Measurements from ENCODE around the gene COL18A1. TPM values are rescaled to one million over a fixed set of nuclear protein-coding genes. Genes with fewer than 3 reads are reported as not detected.

The COL18A1 gene
- total and polyA plus RNA-seq, 2 of the 8 experiments (the other 6 are each of a cell fraction or from before 2014, with no cell fraction given): 145 to 201 TPM

DNA sequence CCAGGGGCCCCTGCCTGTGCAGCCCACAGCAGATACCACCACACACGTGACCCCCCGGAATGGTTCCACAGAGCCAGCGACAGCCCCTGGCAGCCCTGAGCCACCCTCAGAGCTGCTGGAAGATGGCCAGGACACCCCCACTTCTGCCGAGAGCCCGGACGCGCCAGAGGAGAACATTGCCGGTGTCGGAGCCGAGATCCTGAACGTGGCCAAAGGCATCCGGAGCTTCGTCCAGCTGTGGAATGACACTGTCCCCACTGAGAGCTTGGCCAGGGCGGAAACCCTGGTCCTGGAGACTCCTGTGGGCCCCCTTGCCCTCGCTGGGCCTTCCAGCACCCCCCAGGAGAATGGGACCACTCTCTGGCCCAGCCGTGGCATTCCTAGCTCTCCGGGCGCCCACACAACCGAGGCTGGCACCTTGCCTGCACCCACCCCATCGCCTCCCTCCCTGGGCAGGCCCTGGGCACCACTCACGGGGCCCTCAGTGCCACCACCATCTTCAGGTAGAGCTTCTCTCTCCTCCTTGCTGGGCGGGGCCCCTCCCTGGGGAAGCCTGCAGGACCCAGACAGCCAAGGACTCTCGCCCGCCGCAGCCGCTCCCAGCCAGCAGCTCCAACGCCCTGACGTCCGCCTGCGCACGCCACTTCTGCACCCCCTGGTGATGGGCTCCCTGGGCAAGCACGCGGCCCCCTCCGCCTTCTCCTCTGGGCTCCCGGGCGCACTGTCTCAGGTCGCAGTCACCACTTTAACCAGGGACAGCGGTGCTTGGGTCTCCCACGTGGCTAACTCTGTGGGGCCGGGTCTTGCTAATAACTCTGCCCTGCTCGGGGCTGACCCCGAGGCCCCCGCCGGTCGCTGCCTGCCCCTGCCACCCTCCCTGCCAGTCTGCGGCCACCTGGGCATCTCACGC is 51.0 kb downstream of the COL18A1 start:
- CTCF ChIA-PET (ENCODE audit: partially characterized antibody): interaction anchor here (0.7 to 2.1 kb wide), 5 partner anchors 16 to 457 kb away, joined by 3 to 6 read pairs (median 3); no protein-coding TSS in a partner anchor

More for the DNA sequence above, 51.0 kb downstream of the COL18A1 start:
- Histone ChIP-seq H3K79me1 (ENCODE audit: low read depth, low read length) (peaks cover 16% of the 10 kb centered on the region), H2BK12ac (ENCODE audit: low read depth, low read length) (no peak overlapping the region), H3K4me2 (ENCODE audit: insufficient read depth in 1 of 2, low read depth in 2 of 2, low read length in 2 of 2) (no peak overlapping the region), H3K23ac (ENCODE audit: insufficient read length) (no peak overlapping the region), H3K9ac (replicated peaks in 1 of 4; ENCODE audit: extremely low read depth in 1 of 4, low read depth in 3 of 4, low read length in 3 of 4) (no peak overlapping the region), H2AFZ (ENCODE audit: low read length) (no peak overlapping the region), H2BK15ac (ENCODE audit: low read length) (no peak overlapping the region), H3K14ac (ENCODE audit: insufficient read length) (no peak overlapping the region), H3K4ac (replicated peaks; ENCODE audit: insufficient read length, low read depth, low read length) (no peak overlapping the region), H3K23me2 (ENCODE audit: low read depth, low read length) (peaks cover 4% of the 10 kb centered on the region; the same call in 1 of the 2 replicates), H3K27me3 (replicated peaks in 1 of 4; ENCODE audit: control insufficient read depth in 3 of 4, extremely low read depth in 1 of 4, insufficient read depth in 3 of 4, low read length in 3 of 4) (no peaks in the 10 kb centered on the region), H3K27ac (ENCODE audit: low read depth, low read length) (no peak overlapping the region), H4K20me1 (replicated peaks in 1 of 2; ENCODE audit: control insufficient read depth in 1 of 2, insufficient read depth in 2 of 2, low read length in 2 of 2) (peaks cover 19 to 43% of the 10 kb centered on the region in 2 experiments), H2AK5ac (ENCODE audit: low read depth, low read length) (no peak overlapping the region), H3K79me2 (ENCODE audit: control insufficient read depth in 1 of 2, insufficient read depth in 2 of 2, low read length in 2 of 2) (peaks cover 11 to 65% of the 10 kb centered on the region in 2 experiments), H3K56ac (replicated peaks; ENCODE audit: insufficient read length, low read depth, low read length) (no peak overlapping the region), H4K5ac (ENCODE audit: insufficient read length, low read depth, low read length) (no peak overlapping the region), H3K4me3 (ENCODE audit: extremely low read depth in 1 of 4, insufficient read depth in 2 of 4, low read depth in 3 of 4, low read length in 4 of 4) (no peak overlapping the region), H3K18ac (ENCODE audit: extremely low read depth, low read length) (no peak overlapping the region), H4K8ac (ENCODE audit: extremely low read depth, insufficient read depth, low read length) (0 out of 2 replicates have a peak overlapping the region, but pooled peaks have one; percentile 38), H3K36me3 (ENCODE audit: control insufficient read depth in 2 of 4, insufficient read depth in 4 of 4, low read length in 3 of 4) (peaks cover 0 to 15% (median 2%) of the 10 kb centered on the region in 4 experiments; a peak in 5 of 8 replicates), H2BK20ac (ENCODE audit: low read length) (no peak overlapping the region), H2BK120ac (replicated peaks; ENCODE audit: low read depth, low read length) (no peak overlapping the region), H3K9me3 (ENCODE audit: insufficient read depth in 2 of 2, low read depth in 1 of 2, low read length in 1 of 2) (peaks cover 0 to 10% of the 10 kb centered on the region in 2 experiments; a peak in 2 of 4 replicates), H3K4me1 (replicated peaks in 1 of 4; ENCODE audit: control insufficient read depth in 3 of 4, insufficient read depth in 4 of 4, low read length in 3 of 4) (no peaks in the 10 kb centered on the region), H4K91ac (replicated peaks; ENCODE audit: insufficient read length, low read length) (no peak overlapping the region), H2BK5ac (ENCODE audit: low read depth, low read length) (no peak overlapping the region)
- 96% methylated on average over 42 of the region's 47 CpGs; no CpG with 5 or more reads in 1 of the 2 experiments for WGBS, 2 experiments (ENCODE audit: extremely low coverage in 1 of 2, insufficient coverage in 1 of 2, insufficient read length in 1 of 2, insufficient replicate concordance in 2 of 2, low coverage in 1 of 2, low lambda C conversion rate in 2 of 2, missing lambda C conversion rate in 1 of 2)
- no peak for DNase-seq (ENCODE audit: low read depth in 1 of 2, low spot score in 2 of 2)
- FAIRE-seq: no peak
- POLR2A ChIA-PET (ENCODE audit: partially characterized antibody): interaction anchor here (0.8 to 0.9 kb wide), 2 partner anchors 13 to 49 kb away, joined by 3 to 4 read pairs; no protein-coding TSS in a partner anchor
- TF ChIP-seq GABPA (IDR thresholded peaks at IDR 0.05; ENCODE audit: borderline replicate concordance, insufficient read depth, low read length) (0 out of 2 replicates have a peak, but pooled peaks have one; percentile 1), NRF1 (IDR thresholded peaks at IDR 0.05; ENCODE audit: low read depth, low read length) (no peak)

All from H1 (cell line).